Measurements from ENCODE around the gene EXOC2.

EXOC2 gene

GRCh38 chr6:451336-451735 is 241.6 kb downstream of the EXOC2 start:
- Histone ChIP-seq H3K27ac (ENCODE audit: low read length) (no peak overlapping the region), H3K4me3 (ENCODE audit: low read length) (no peak overlapping the region), H3K4me1 (ENCODE audit: insufficient read depth, low read length) (peaks cover 2% of the 10 kb centered on the region; the same call in 1 of the 2 replicates), H3K36me3 (ENCODE audit: insufficient read depth, low read depth, low read length) (no peaks in the 10 kb centered on the region), H3K27me3 (ENCODE audit: insufficient read depth, low read length) (no peaks in the 10 kb centered on the region), H3K9me3 (ENCODE audit: insufficient read depth, low read depth, low read length) (no peaks in the 10 kb centered on the region; the same call in 1 of the 2 replicates), H3K9ac (ENCODE audit: low read depth, low read length) (no peak overlapping the region)

GRCh38 chr6:449486-450419 is 243.2 kb downstream of the EXOC2 start:
- no peak overlapping the region for H3K9ac ChIP-seq (ENCODE audit: low read depth, low read length)
- no peaks in the 10 kb centered on the region; the same call in 1 of the 2 replicates for H3K9me3 ChIP-seq (ENCODE audit: insufficient read depth, low read depth, low read length)
- no peaks in the 10 kb centered on the region for H3K36me3 ChIP-seq (ENCODE audit: insufficient read depth, low read depth, low read length)
- no peak overlapping the region for H3K4me3 ChIP-seq (ENCODE audit: low read length)
- H3K27me3 ChIP-seq (ENCODE audit: insufficient read depth, low read length): no peaks in the 10 kb centered on the region
- no peaks in the 10 kb centered on the region for H3K4me1 ChIP-seq (ENCODE audit: insufficient read depth, low read length)
- no peak overlapping the region for H3K27ac ChIP-seq (ENCODE audit: low read length)

DNA sequence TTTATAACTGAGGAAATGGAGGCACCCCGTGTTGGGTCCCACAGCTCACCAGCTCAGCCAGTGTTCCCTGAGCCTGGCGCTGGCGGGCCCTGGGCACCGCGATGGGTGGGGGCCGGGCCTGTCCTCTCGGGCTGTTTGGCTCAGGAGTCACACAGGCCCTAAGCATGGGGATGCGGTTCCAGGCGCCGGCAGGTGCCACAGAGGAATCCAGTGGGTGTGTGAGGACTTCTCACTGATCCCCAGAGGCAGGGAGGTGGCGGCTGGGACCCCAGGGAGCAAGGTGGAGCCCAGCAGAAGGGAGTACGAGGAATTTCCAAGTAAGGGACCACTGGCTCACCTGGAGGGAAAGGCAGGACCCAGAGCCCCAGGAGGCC is 243.9 kb downstream of the EXOC2 start:
- no peaks in the 10 kb centered on the region for H3K4me1 ChIP-seq (ENCODE audit: insufficient read depth, low read length)
- no peaks in the 10 kb centered on the region; the same call in 1 of the 2 replicates for H3K9me3 ChIP-seq (ENCODE audit: insufficient read depth, low read depth, low read length)
- H3K27ac ChIP-seq (ENCODE audit: low read length): no peak overlapping the region
- no peak overlapping the region for H3K4me3 ChIP-seq (ENCODE audit: low read length)
- no peaks in the 10 kb centered on the region for H3K36me3 ChIP-seq (ENCODE audit: insufficient read depth, low read depth, low read length)
- H3K9ac ChIP-seq (ENCODE audit: low read depth, low read length): no peak overlapping the region
- H3K27me3 ChIP-seq (ENCODE audit: insufficient read depth, low read length): no peaks in the 10 kb centered on the region

DNA sequence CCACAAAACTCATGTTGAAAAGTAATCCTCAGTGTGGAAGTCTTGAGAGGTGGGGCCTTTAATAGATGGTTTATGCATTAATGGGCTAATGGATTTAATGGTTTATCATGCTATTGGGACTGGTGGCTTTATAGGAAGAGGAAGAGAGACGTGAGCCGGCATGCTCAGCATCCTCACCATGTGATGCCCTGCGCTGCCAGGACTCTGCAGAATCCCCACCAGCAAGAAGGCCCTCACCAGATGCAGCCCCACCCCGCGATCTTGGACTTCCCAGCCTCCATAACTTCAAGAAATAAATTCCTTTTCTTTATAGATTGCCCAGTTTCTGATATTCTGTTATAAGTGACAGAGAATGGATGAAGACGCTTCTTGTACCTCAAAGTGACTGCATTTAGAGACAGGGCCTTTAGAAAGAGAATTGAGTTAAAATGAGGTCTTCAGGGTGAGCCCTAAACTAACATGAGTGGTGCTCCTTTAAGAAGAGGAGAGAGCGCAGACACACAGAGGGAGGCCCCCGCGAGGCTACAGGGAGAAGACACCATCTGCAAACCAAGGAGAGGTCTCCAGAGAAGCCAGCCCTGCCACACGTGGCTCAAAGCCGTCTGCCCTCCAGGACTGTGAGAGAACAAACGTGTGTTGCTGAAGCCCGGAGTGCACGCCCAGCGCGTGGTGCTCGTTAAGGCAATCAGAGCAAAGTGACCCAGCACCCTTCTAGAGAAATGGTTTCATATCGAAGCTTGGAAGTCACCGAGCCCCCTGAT is 244.5 kb downstream of the EXOC2 start:
- H3K27ac ChIP-seq (ENCODE audit: low read length): no peak overlapping the region
- H3K4me1 ChIP-seq (ENCODE audit: insufficient read depth, low read length): no peaks in the 10 kb centered on the region
- H3K9me3 ChIP-seq (ENCODE audit: insufficient read depth, low read depth, low read length): no peaks in the 10 kb centered on the region; the same call in 1 of the 2 replicates
- no peak overlapping the region for H3K4me3 ChIP-seq (ENCODE audit: low read length)
- no peaks in the 10 kb centered on the region for H3K27me3 ChIP-seq (ENCODE audit: insufficient read depth, low read length)
- no peak overlapping the region for H3K9ac ChIP-seq (ENCODE audit: low read depth, low read length)
- H3K36me3 ChIP-seq (ENCODE audit: insufficient read depth, low read depth, low read length): no peaks in the 10 kb centered on the region

- no peak overlapping the region for H3K4me3 ChIP-seq (ENCODE audit: low read length)
- no peaks in the 10 kb centered on the region for H3K27me3 ChIP-seq (ENCODE audit: insufficient read depth, low read length)
- no peak overlapping the region for H3K9ac ChIP-seq (ENCODE audit: low read depth, low read length)
- no peaks in the 10 kb centered on the region for H3K36me3 ChIP-seq (ENCODE audit: insufficient read depth, low read depth, low read length)
- no peak overlapping the region for H3K27ac ChIP-seq (ENCODE audit: low read length)
- no peaks in the 10 kb centered on the region for H3K4me1 ChIP-seq (ENCODE audit: insufficient read depth, low read length)
- no peaks in the 10 kb centered on the region; the same call in 1 of the 2 replicates for H3K9me3 ChIP-seq (ENCODE audit: insufficient read depth, low read depth, low read length)
Observed at GRCh38 chr6:447381-448165, 245.4 kb downstream of the EXOC2 start.

DNA sequence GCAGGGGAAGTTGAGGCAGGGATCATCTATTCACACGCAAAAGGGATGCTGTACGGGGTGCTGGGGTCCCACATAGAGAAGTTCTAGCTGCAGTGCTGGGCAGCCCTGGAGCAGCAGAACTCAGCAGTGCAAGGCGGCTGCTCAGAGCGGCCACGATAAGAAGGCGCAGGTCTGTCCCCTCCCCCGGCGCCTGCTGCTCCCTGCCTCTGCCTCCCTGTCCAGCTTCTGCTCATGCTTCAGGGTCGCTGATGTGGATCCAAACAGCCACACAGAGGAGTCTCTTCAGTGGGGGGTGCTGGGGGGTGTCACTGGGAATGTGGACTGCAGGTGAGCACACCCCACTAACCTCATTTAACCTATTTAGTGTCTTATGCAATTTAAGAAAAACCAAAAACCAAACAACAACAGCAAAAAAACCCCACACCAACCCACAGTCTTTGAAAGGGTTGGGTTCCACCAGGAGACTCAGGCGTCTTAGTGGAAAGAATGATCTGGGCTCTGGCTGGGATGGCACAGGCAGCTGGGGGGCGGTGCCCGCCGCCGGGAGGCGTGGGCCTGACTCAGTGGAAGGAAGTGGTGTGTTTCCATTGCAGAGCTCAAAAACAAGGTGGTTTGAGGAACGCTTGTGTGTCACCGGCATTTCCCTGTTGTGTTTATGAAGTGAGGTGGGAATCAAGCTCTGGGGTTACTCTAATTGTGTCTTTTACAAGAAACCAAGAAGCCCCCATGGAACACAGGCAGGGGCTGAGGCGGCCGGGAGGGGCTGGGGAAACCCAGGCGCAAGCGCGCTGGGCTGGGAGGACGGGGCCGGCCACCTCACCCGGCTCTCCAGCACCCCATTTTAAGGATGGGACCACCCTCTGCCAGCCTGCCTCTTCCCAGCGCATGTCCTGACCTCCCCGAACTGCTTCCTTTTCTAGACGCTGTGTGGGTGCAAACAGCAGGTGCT is 246.2 kb downstream of the EXOC2 start:
- Histone ChIP-seq H3K4me1 (ENCODE audit: insufficient read depth, low read length) (no peaks in the 10 kb centered on the region), H3K27ac (ENCODE audit: low read length) (no peak overlapping the region), H3K36me3 (ENCODE audit: insufficient read depth, low read depth, low read length) (no peaks in the 10 kb centered on the region), H3K9me3 (ENCODE audit: insufficient read depth, low read depth, low read length) (no peaks in the 10 kb centered on the region; the same call in 1 of the 2 replicates), H3K9ac (ENCODE audit: low read depth, low read length) (no peak overlapping the region), H3K4me3 (ENCODE audit: low read length) (no peak overlapping the region), H3K27me3 (ENCODE audit: insufficient read depth, low read length) (no peaks in the 10 kb centered on the region)

DNA sequence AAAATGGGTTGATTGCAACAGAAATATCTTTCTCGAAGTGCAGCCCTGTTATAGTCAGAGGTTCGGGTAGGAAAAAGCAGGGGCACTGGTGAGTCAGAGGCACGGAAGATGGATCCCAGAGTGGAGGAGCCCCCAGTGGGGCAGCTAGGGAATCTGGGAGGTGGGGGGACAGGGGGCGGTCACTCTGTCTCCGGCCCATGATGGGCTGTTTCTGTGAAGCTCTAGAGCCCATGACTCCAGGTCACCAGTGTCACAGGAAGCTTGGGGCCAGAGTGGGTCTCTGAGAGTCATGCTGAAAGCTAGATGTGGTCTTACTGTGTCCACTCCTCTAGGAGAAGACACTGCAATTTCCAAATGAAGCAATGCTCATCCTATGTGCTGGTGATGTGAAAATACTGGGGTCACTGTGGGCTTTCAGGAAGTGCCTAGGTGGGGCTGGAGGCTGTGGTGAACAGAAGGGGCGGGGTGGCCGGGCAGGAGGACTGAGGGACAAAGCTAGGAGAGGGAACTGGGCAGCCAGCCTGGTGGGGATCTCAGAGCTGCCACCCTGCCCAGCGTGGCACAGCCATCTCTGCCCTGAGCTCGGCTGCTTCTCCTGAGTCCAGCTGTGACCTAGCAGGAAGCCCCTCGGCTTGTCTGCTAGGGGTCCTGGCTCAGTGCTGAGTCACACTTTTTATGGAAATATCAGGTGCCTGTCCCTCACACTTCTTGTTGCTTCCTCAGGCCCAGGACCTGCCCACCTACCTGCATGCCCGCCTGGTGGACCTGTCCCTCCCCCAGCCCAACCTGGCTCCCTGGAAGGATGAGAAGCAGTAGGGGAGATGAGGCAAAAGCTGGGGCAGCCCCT is 247.1 kb downstream of the EXOC2 start:
- Histone ChIP-seq H3K27ac (ENCODE audit: low read length) (no peak overlapping the region), H3K9me3 (ENCODE audit: insufficient read depth, low read depth, low read length) (no peaks in the 10 kb centered on the region; the same call in 1 of the 2 replicates), H3K36me3 (ENCODE audit: insufficient read depth, low read depth, low read length) (no peaks in the 10 kb centered on the region), H3K4me1 (ENCODE audit: insufficient read depth, low read length) (no peaks in the 10 kb centered on the region), H3K27me3 (ENCODE audit: insufficient read depth, low read length) (no peaks in the 10 kb centered on the region), H3K4me3 (ENCODE audit: low read length) (no peak overlapping the region), H3K9ac (ENCODE audit: low read depth, low read length) (no peak overlapping the region)

- H3K27ac ChIP-seq (ENCODE audit: low read length): no peak overlapping the region
- H3K9ac ChIP-seq (ENCODE audit: low read depth, low read length): no peak overlapping the region
- no peaks in the 10 kb centered on the region for H3K27me3 ChIP-seq (ENCODE audit: insufficient read depth, low read length)
- no peaks in the 10 kb centered on the region for H3K4me1 ChIP-seq (ENCODE audit: insufficient read depth, low read length)
- H3K36me3 ChIP-seq (ENCODE audit: insufficient read depth, low read depth, low read length): no peaks in the 10 kb centered on the region
- H3K4me3 ChIP-seq (ENCODE audit: low read length): no peak overlapping the region
- no peaks in the 10 kb centered on the region for H3K9me3 ChIP-seq (ENCODE audit: insufficient read depth, low read depth, low read length)
Observed at GRCh38 chr6:444653-445275, 248.2 kb downstream of the EXOC2 start.

DNA sequence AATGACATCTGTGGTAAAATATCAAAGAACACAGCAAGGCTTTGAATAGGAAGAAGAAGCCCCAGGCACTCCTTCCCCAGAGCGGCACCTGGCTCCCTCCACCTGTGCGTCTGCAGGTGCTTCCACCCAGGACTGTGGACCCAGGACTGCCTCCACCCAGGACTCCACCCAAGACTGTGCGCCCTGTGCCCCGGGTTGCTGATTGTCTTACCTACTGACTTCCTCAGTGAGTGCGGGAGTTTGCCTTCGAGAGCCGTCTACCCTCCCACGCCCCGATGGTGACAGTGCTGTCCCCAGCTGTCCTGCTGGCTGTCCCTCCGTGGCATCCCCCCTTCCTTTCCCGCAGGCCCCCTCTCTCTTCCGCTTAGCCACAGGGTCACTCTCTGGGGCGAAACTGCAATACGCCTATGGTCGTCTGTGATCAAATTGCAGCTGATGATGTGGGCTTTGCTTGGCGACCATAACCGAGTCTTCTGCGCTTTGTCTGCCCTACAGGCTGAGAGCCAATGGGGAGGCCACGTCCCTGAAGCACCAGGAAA is 249.2 kb downstream of the EXOC2 start:
- no peaks in the 10 kb centered on the region for H3K4me1 ChIP-seq (ENCODE audit: insufficient read depth, low read length)
- H3K9me3 ChIP-seq (ENCODE audit: insufficient read depth, low read depth, low read length): no peaks in the 10 kb centered on the region
- H3K4me3 ChIP-seq (ENCODE audit: low read length): no peak overlapping the region
- no peak overlapping the region for H3K9ac ChIP-seq (ENCODE audit: low read depth, low read length)
- H3K36me3 ChIP-seq (ENCODE audit: insufficient read depth, low read depth, low read length): no peaks in the 10 kb centered on the region
- no peaks in the 10 kb centered on the region for H3K27me3 ChIP-seq (ENCODE audit: insufficient read depth, low read length)
- no peak overlapping the region for H3K27ac ChIP-seq (ENCODE audit: low read length)

Measured in iPS-20b (cell line).